ENCODE data around the gene DSTYK. TPM values are rescaled to one million over a fixed set of nuclear protein-coding genes. Genes with fewer than 3 reads are reported as not detected.

Gene DSTYK
- total RNA-seq, 2 donors from 2014 or later = 9.8 to 11.0 TPM

- 57 to 93% methylated on average over 1 to 3 of the region's 3 CpGs for WGBS, 2 experiments (ENCODE audit: insufficient coverage in 1 of 2, insufficient read length in 1 of 2)
- H3K4me1 Mint-ChIP-seq = peaks cover 3% of the 10 kb centered on the region
Observed at GRCh38 chr1:205127646-205128045, 83.9 kb downstream of the DSTYK start.

DNA sequence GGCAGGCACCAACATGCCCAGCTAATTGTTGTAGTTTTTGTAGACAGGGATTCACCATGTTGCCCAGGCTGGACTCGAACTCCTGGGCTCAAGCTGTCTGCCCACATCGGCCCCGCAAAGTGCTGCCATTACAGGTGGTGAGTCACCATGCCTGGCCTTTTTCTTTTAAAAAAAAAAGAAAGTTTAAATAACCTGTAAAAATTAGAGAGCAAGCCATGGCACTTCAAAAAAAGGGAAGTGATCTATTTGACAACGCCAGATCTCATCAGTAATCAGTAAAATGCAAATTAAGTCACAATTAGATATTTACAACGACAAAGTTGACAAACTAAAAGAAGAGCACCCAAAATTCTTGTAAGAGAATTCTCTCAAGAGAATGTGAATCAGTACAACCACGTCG lies 86.8 kb downstream of the DSTYK start:
- 92 to 100% methylated on average over 1 to 6 of the region's 7 CpGs for WGBS, 2 experiments (ENCODE audit: insufficient coverage in 1 of 2, insufficient read length in 1 of 2)
- Histone ChIP-seq H3K27me3 (ENCODE audit: control insufficient read depth, insufficient read depth, low read length, poor library complexity, severe bottlenecking) (no peaks in the 10 kb centered on the region), H3K9ac (ENCODE audit: extremely low read depth, low read length, poor library complexity, severe bottlenecking) (no peak overlapping the region), H3K9me3 (ENCODE audit: control insufficient read depth, low read length) (no peaks in the 10 kb centered on the region), H3K36me3 (ENCODE audit: control insufficient read depth, insufficient read depth, low read length) (no peaks in the 10 kb centered on the region), H3K4me3 (ENCODE audit: low read length) (no peak overlapping the region), H3K27ac (ENCODE audit: low read depth, low read length) (no peak overlapping the region), H3K4me1 (ENCODE audit: control insufficient read depth, insufficient read depth, low read length) (no peaks in the 10 kb centered on the region)
- TF ChIP-seq, protein P1, sequence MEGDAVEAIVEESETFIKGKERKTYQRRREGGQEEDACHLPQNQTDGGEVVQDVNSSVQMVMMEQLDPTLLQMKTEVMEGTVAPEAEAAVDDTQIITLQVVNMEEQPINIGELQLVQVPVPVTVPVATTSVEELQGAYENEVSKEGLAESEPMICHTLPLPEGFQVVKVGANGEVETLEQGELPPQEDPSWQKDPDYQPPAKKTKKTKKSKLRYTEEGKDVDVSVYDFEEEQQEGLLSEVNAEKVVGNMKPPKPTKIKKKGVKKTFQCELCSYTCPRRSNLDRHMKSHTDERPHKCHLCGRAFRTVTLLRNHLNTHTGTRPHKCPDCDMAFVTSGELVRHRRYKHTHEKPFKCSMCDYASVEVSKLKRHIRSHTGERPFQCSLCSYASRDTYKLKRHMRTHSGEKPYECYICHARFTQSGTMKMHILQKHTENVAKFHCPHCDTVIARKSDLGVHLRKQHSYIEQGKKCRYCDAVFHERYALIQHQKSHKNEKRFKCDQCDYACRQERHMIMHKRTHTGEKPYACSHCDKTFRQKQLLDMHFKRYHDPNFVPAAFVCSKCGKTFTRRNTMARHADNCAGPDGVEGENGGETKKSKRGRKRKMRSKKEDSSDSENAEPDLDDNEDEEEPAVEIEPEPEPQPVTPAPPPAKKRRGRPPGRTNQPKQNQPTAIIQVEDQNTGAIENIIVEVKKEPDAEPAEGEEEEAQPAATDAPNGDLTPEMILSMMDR (conservative IDR thresholded peaks at IDR 0.05) = no peak
- Mint-ChIP-seq H3K4me1 (peaks cover 12% of the 10 kb centered on the region), H3K27me3 (ENCODE audit: insufficient read depth) (no peaks in the 10 kb centered on the region), H3K27ac (no peak overlapping the region), H3K36me3 (ENCODE audit: low read depth) (no peaks in the 10 kb centered on the region), H3K9me3 (no peaks in the 10 kb centered on the region), H3K4me3 (no peak overlapping the region)
- DNase-seq = no peak

More at GRCh38 chr1:205127646-205128045, 83.9 kb downstream of the DSTYK start:
- H3K9ac ChIP-seq (ENCODE audit: extremely low read depth, low read length, poor library complexity, severe bottlenecking) = no peak overlapping the region
- no peak for DNase-seq
- Mint-ChIP-seq H3K4me3 (no peak overlapping the region), H3K27me3 (ENCODE audit: insufficient read depth) (no peaks in the 10 kb centered on the region), H3K9me3 (no peaks in the 10 kb centered on the region), H3K27ac (no peak overlapping the region), H3K36me3 (ENCODE audit: low read depth) (no peaks in the 10 kb centered on the region)
- no peak overlapping the region for H3K27ac ChIP-seq (ENCODE audit: low read depth, low read length)
- H3K4me1 ChIP-seq (ENCODE audit: control insufficient read depth, insufficient read depth, low read length) = no peaks in the 10 kb centered on the region
- TF ChIP-seq, protein P1 (conservative IDR thresholded peaks at IDR 0.05) = no peak
- no peaks in the 10 kb centered on the region for H3K9me3 ChIP-seq (ENCODE audit: control insufficient read depth, low read length)
- no peaks in the 10 kb centered on the region for H3K36me3 ChIP-seq (ENCODE audit: control insufficient read depth, insufficient read depth, low read length)
- no peaks in the 10 kb centered on the region for H3K27me3 ChIP-seq (ENCODE audit: control insufficient read depth, insufficient read depth, low read length, poor library complexity, severe bottlenecking)
- no peak overlapping the region for H3K4me3 ChIP-seq (ENCODE audit: low read length)

- H3K9me3 ChIP-seq (ENCODE audit: control insufficient read depth, low read length) = no peaks in the 10 kb centered on the region
- peak overlapping the region; percentile 98 for H3K9ac ChIP-seq (ENCODE audit: extremely low read depth, low read length, poor library complexity, severe bottlenecking)
- TF ChIP-seq, protein P1 (conservative IDR thresholded peaks at IDR 0.05) = peak; percentile 28
- Mint-ChIP-seq H3K9me3 (no peaks in the 10 kb centered on the region), H3K36me3 (ENCODE audit: low read depth) (peaks cover 9% of the 10 kb centered on the region), H3K27me3 (ENCODE audit: insufficient read depth) (no peaks in the 10 kb centered on the region), H3K4me1 (peaks cover 12% of the 10 kb centered on the region), H3K4me3 (peak overlapping the region; percentile 97), H3K27ac (peak overlapping the region; percentile 100)
- WGBS, 2 experiments (ENCODE audit: insufficient coverage in 1 of 2, insufficient read length in 1 of 2) = 56 to 73% methylated on average over 6 to 9 of the region's 9 CpGs
- H3K4me3 ChIP-seq (ENCODE audit: low read length) = peak overlapping the region; percentile 98
- no peak for DNase-seq
- H3K36me3 ChIP-seq (ENCODE audit: control insufficient read depth, insufficient read depth, low read length) = peaks cover 13% of the 10 kb centered on the region
- H3K27ac ChIP-seq (ENCODE audit: low read depth, low read length) = peak overlapping the region; percentile 99
- H3K4me1 ChIP-seq (ENCODE audit: control insufficient read depth, insufficient read depth, low read length) = no peaks in the 10 kb centered on the region
- no peaks in the 10 kb centered on the region for H3K27me3 ChIP-seq (ENCODE audit: control insufficient read depth, insufficient read depth, low read length, poor library complexity, severe bottlenecking)
Observed at GRCh38 chr1:205122489-205122882, 89.0 kb downstream of the DSTYK start.

All from endodermal cell (in vitro differentiated cells).